ENCODE data around the gene CDH16. TPM values are rescaled to one million over a fixed set of nuclear protein-coding genes. Genes with fewer than 3 reads are reported as not detected.
A peak's percentile ranks its signal among the peaks of the same experiment; 100 is the strongest.

The CDH16 gene
- total RNA-seq, 4 donors from 2014 or later: 11.3 to 19.5 (median 15.4) TPM; not detected in 1

DNA sequence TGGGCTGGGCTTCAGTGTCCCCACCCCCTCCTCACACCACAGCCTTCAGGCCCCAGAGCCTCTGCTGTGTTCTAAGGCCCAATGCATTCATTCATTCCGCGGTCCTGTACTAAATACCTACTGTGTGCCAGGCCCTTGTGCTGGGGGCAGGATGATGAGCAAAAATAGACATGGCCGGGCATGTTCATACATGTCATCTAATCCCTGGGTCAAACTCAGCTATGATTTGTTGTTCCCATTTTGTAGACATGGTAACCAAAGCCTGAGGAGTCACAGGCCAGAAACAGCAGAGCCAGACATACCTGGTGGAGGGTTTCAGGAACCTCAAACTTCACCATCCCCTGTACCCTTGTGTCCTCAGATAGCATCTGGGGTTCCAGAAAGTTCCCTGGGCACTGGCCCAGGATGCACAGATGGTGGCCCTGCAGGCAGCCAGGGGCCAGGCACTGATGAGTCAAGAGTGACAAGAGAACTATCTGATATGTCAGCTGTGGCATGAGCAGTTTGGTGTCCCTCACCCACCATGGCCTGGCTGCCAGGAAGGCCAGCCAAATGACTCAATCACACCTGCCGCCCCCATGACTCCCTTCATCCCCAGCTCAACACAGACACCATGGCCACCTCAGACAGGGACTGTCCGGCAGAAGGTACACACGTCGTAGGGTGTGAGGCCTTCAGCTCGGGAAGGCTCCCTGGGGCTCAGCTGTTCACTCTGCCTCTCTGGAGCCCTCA lies 9.4 kb upstream of the CDH16 start:
- Histone ChIP-seq H3K36me3 (peaks cover 0 to 6% (median 0%) of the 10 kb centered on the region in 3 donors), H3K4me3 (no peak overlapping the region), H3K9me3 (no peaks in the 10 kb centered on the region), H3K27me3 (no peaks in the 10 kb centered on the region), H3K4me1 (peaks cover 2 to 45% (median 9%) of the 10 kb centered on the region in 4 donors), H3K27ac (no peak overlapping the region)
- no peak for DNase-seq
- TF ChIP-seq POLR2A (IDR thresholded peaks at IDR 0.05): no peak
- TF ChIP-seq, protein P1, sequence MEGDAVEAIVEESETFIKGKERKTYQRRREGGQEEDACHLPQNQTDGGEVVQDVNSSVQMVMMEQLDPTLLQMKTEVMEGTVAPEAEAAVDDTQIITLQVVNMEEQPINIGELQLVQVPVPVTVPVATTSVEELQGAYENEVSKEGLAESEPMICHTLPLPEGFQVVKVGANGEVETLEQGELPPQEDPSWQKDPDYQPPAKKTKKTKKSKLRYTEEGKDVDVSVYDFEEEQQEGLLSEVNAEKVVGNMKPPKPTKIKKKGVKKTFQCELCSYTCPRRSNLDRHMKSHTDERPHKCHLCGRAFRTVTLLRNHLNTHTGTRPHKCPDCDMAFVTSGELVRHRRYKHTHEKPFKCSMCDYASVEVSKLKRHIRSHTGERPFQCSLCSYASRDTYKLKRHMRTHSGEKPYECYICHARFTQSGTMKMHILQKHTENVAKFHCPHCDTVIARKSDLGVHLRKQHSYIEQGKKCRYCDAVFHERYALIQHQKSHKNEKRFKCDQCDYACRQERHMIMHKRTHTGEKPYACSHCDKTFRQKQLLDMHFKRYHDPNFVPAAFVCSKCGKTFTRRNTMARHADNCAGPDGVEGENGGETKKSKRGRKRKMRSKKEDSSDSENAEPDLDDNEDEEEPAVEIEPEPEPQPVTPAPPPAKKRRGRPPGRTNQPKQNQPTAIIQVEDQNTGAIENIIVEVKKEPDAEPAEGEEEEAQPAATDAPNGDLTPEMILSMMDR (IDR thresholded peaks at IDR 0.05): no peak

DNA sequence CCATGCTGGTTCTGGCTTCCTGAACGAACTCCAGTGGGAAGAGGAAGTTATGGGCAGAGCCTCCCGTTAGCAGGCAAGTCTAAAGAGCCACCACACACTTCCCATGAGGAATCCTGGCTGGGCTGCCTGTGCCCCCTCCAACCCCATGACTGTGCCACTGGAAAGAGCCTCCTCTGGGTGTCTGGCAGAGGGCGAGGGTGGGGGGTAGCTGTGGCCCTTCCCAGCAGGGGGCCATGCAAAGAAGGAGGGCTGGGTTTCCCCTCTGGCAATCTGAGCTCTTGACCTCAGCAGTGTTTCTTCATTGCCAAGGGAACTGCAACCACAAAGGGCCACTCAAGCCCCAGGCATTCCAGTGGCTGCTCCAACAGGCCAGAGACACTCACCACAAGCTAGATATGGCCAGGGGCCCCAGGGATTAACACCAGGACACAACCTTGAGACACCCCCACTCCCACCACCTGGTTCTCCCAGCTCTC lies 8.3 kb upstream of the CDH16 start:
- Histone ChIP-seq H3K27ac (peak overlapping the region in 2 of 4 donors; percentile 74 to 81), H3K4me3 (no peak overlapping the region), H3K36me3 (peaks cover 0 to 6% (median 0%) of the 10 kb centered on the region in 3 donors), H3K4me1 (peaks cover 0 to 34% (median 8%) of the 10 kb centered on the region in 4 donors), H3K27me3 (no peaks in the 10 kb centered on the region), H3K9me3 (no peaks in the 10 kb centered on the region)
- TF ChIP-seq POLR2A (IDR thresholded peaks at IDR 0.05): no peak
- TF ChIP-seq, protein P1 (IDR thresholded peaks at IDR 0.05): no peak
- DNase-seq: no peak

DNA sequence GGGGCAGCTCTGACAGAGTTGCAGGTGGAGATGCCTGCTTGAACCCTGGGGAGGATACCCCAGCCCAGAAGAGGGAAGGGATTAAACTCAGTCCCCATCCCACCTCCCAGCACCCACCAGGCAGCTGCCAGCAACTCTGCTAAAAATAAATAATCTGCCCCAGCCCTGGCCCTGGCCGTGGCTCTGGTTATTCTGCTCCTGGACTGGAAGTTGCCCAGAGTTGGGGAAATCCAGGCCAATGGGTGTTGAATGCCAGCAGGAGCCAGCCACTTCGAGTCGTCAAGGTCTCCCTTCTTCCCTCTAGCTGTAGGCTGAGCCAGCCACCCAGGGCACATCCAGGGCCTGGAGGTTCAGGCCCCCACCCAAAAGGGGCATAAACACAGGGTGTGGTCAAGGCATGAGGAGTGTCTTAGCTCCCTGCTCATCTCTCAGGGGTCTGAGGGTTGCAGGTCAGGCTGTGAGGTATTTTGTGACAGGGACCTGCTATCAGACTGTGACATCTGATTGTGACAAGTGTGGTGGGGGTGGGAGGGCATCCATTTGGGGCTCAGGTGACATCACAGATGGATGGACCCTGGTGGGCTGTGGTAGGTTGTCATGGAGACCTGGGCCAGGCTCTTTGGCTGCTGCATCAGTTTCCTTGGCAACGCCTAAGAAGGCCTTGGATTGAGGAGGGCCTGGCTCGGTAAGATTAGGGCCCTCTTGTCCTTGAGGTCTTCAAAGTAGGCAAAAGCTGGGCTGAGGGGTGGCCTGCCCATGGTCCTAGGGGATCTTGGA lies 7.7 kb upstream of the CDH16 start:
- no peak overlapping the region for H3K4me3 ChIP-seq
- no peaks in the 10 kb centered on the region for H3K9me3 ChIP-seq
- peak overlapping the region in 3 of 4 donors; percentile 67 to 81 (median 74) for H3K27ac ChIP-seq
- no peaks in the 10 kb centered on the region for H3K27me3 ChIP-seq
- H3K4me1 ChIP-seq: peaks cover 0 to 35% (median 8%) of the 10 kb centered on the region in 4 donors
- no peak for DNase-seq
- TF ChIP-seq POLR2A (IDR thresholded peaks at IDR 0.05): no peak
- TF ChIP-seq, protein P1 (IDR thresholded peaks at IDR 0.05): no peak
- H3K36me3 ChIP-seq: peaks cover 0 to 3% (median 0%) of the 10 kb centered on the region in 3 donors

DNA sequence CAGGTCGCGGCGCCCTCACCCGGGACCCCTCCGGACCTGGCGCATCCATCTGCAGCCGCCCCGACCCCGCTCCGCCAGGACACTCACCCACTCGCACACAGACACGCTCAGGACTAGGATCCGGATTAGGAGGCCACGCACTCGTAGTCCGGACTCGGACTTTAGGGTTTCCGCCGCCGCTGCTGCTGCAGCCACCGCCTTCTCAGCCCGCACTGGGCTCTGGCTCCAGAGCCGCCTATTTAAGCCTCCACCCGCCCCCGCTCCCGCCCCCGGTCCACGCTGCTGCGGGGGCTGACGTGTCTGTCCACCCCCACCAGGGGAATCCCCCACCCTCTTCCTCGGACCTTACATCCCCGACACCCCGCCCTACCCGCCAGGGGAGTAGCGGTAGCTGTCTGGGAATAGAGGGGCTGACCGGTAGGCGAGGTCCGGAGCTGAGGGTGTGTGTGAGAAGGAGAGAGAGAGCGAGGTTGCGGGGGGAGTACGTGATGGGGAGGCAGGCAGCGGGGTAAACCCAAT lies 6.7 kb upstream of the CDH16 start, which contains the start of gene RRAD:
Gene RRAD, minus strand, starts transcription at position 214 of the 519 bp plus-strand sequence. CDS start 356 bp downstream, outside the sequence.
- no peak for DNase-seq
- H3K36me3 ChIP-seq: no peaks in the 10 kb centered on the region
- TF ChIP-seq, protein P1 (IDR thresholded peaks at IDR 0.05): no peak
- no peak for TF ChIP-seq POLR2A (IDR thresholded peaks at IDR 0.05)
- peaks cover 0 to 35% (median 8%) of the 10 kb centered on the region in 4 donors for H3K4me1 ChIP-seq
- peak within 1 kb of the TSS; percentile 2 to 81 (median 70) for H3K27ac ChIP-seq
- H3K4me3 ChIP-seq: peak within 1 kb of the TSS; percentile 20 to 70 (median 58)
- no peaks in the 10 kb centered on the region for H3K9me3 ChIP-seq
- H3K27me3 ChIP-seq: no peaks in the 10 kb centered on the region

DNA sequence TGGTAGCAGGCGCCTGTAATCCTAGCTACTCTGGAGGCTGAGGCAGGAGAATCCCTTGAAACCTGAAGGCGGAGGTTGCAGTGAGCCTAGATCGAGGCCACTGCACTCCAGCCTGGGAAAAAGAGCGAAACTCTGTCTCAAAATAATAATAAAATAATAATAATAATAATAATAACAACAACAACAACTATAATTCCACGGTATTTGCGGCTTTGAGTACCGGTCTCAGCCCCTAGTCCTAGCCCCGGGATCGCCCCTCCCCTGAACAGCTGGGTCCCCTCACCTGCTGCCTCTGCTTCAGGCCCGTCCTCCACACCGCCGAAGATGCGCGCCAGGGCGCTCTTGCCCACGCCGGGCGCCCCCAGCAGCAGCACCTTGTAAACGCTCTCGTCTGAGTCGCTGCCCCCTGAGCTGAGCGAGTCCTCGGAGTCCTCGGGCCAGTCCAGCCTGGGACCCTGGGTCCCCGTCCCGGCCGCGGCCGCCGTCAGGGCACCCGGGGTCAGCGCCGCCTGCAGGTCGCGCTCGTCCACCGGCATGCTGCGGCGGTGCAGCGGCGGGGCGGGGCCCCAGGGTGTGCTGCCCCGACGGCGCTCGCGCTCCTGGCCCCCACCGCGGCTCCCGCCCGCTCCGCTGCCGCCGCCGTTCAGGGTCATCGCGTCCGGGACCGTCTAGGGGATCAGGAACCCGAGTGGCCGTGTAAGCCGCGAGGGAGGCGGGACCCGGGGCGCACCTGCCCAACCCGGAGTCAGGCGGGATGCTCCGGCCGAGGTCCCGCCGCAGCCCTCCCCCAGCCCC lies 6.0 kb upstream of the CDH16 start:
- Histone ChIP-seq H3K9me3 (no peaks in the 10 kb centered on the region), H3K4me1 (peaks cover 0 to 39% (median 8%) of the 10 kb centered on the region in 4 donors), H3K27me3 (no peaks in the 10 kb centered on the region), H3K27ac (peak overlapping the region; percentile 2 to 81 (median 70)), H3K4me3 (peak overlapping the region; percentile 20 to 70 (median 58)), H3K36me3 (no peaks in the 10 kb centered on the region)
- TF ChIP-seq, protein P1 (IDR thresholded peaks at IDR 0.05): peak in 4 of 6 experiments; percentile 39 to 77 (median 68)
- no peak for TF ChIP-seq POLR2A (IDR thresholded peaks at IDR 0.05)
- peak in 2 of 3 donors; percentile 69 to 74 for DNase-seq
